HG03442 (cell line): ENCODE measurements around the gene EPB41L2.
"Not testable (repeated sequence)": the region's sequence is repeated elsewhere in the genome, so short reads cannot be mapped to it uniquely, and the experiment has no call there.

Experiments used
- ATAC-seq: cut with Tn5 transposase; IDR thresholded peaks from one replicate; pipeline ENCODE4 v1.9.1; 2021; ENCODE audit warnings: mild to moderate bottlenecking, moderate library complexity; ENCODE audit not compliant: unreplicated experiment

Gene EPB41L2

GRCh38 chr6:131005439-131006016, 57.5 kb downstream of the EPB41L2 start:
- no peak for ATAC-seq

GRCh38 chr6:131004936-131005335, 58.1 kb downstream of the EPB41L2 start:
- ATAC-seq = no peak

- no peak for ATAC-seq
These were observed 58.7 kb downstream of the EPB41L2 start for GRCh38 chr6:131004387-131004755.

- ATAC-seq = no peak
These were observed 59.3 kb downstream of the EPB41L2 start for GRCh38 chr6:131003488-131004386.

- no peak for ATAC-seq
These were observed 60.4 kb downstream of the EPB41L2 start for GRCh38 chr6:131002661-131002980.

GRCh38 chr6:131001945-131002660, 60.9 kb downstream of the EPB41L2 start:
- no peak for ATAC-seq

- ATAC-seq = no peak
These were observed 61.8 kb downstream of the EPB41L2 start for GRCh38 chr6:131001111-131001736.

GRCh38 chr6:131000544-131000943, 62.5 kb downstream of the EPB41L2 start:
- ATAC-seq = no peak

- ATAC-seq = no peak
These were observed 65.8 kb downstream of the EPB41L2 start for GRCh38 chr6:130997061-130997753.

- no peak for ATAC-seq
These were observed 66.4 kb downstream of the EPB41L2 start for GRCh38 chr6:130996635-130997034.

- ATAC-seq = no peak
These were observed 67.1 kb downstream of the EPB41L2 start for GRCh38 chr6:130995783-130996447.

GRCh38 chr6:130994319-130995097, 68.5 kb downstream of the EPB41L2 start:
- ATAC-seq = no peak

- no peak for ATAC-seq
These were observed 69.7 kb downstream of the EPB41L2 start for GRCh38 chr6:130993292-130993765.

- no peak for ATAC-seq
These were observed 71.5 kb downstream of the EPB41L2 start for GRCh38 chr6:130991422-130992137.

- not testable (repeated sequence) for ATAC-seq
These were observed 75.5 kb downstream of the EPB41L2 start for GRCh38 chr6:130987539-130987938.

GRCh38 chr6:130985115-130985514, 77.9 kb downstream of the EPB41L2 start:
- ATAC-seq = no peak

GRCh38 chr6:130982941-130983456, 80.0 kb downstream of the EPB41L2 start:
- ATAC-seq = no peak

GRCh38 chr6:130982135-130982534, 80.9 kb downstream of the EPB41L2 start:
- no peak for ATAC-seq

GRCh38 chr6:130981409-130981808, 81.6 kb downstream of the EPB41L2 start:
- ATAC-seq = no peak
